ENCODE measurements around the gene PUS10. TPM values are rescaled to one million over a fixed set of nuclear protein-coding genes. Genes with fewer than 3 reads are reported as not detected.

The PUS10 gene
- total and polyA plus RNA-seq, 2 experiments from 2014 or later = 2.2 to 2.5 TPM

DNA sequence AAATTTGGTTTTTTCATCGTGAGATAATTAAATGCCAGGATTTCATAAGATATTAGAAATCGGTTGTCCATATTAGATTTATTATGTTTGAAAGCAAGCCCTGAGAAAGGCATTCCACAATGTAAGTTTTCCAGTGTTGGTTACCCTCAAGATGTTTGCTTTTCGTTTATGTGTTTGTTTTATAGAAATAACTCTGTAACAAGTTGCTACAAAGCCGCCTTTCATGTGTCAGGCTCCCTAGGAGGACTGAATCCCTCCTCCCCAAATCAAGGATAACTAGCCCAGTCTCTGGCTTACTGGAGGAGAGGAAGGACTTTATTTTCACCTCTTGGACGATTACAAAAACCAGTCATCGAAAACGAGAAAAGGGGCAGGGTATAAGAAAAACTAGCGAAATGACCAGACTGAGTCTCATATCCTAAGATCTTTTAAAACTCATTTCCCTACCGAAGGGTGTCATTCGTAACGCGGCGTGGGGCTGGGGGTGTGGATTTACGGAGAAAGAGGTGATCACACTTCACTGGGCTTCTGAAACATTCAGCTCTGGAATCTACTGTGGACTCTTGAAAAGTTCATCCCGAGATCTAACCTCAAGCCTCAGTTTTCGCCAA, 1.6 kb downstream of the PUS10 start:
- TF ChIP-seq STAT1 (IDR thresholded peaks at IDR 0.05; ENCODE audit: unreplicated experiment) (no peak), EZH2phosphoT487 (IDR thresholded peaks at IDR 0.05; ENCODE audit: unreplicated experiment) (no peak), JUNB (IDR thresholded peaks at IDR 0.05; ENCODE audit: unreplicated experiment) (no peak), ZNF331 (CRISPR knock-in tag; IDR thresholded peaks at IDR 0.05; ENCODE audit: low read depth) (no peak), POLR2AphosphoS5 (IDR thresholded peaks at IDR 0.05; ENCODE audit: low read depth) (no peak), CREB1 (CRISPR knock-in tag; IDR thresholded peaks at IDR 0.05; ENCODE audit: low read depth) (no peak), NANOG (IDR thresholded peaks at IDR 0.05; ENCODE audit: borderline replicate concordance) (no peak), ZNF114 (CRISPR knock-in tag; IDR thresholded peaks at IDR 0.05) (no peak)
- TF ChIP-seq, protein P1, sequence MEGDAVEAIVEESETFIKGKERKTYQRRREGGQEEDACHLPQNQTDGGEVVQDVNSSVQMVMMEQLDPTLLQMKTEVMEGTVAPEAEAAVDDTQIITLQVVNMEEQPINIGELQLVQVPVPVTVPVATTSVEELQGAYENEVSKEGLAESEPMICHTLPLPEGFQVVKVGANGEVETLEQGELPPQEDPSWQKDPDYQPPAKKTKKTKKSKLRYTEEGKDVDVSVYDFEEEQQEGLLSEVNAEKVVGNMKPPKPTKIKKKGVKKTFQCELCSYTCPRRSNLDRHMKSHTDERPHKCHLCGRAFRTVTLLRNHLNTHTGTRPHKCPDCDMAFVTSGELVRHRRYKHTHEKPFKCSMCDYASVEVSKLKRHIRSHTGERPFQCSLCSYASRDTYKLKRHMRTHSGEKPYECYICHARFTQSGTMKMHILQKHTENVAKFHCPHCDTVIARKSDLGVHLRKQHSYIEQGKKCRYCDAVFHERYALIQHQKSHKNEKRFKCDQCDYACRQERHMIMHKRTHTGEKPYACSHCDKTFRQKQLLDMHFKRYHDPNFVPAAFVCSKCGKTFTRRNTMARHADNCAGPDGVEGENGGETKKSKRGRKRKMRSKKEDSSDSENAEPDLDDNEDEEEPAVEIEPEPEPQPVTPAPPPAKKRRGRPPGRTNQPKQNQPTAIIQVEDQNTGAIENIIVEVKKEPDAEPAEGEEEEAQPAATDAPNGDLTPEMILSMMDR (conservative IDR thresholded peaks at IDR 0.05; ENCODE audit: low read depth in 2 of 2) = no peak
- TF ChIP-seq, protein P2, sequence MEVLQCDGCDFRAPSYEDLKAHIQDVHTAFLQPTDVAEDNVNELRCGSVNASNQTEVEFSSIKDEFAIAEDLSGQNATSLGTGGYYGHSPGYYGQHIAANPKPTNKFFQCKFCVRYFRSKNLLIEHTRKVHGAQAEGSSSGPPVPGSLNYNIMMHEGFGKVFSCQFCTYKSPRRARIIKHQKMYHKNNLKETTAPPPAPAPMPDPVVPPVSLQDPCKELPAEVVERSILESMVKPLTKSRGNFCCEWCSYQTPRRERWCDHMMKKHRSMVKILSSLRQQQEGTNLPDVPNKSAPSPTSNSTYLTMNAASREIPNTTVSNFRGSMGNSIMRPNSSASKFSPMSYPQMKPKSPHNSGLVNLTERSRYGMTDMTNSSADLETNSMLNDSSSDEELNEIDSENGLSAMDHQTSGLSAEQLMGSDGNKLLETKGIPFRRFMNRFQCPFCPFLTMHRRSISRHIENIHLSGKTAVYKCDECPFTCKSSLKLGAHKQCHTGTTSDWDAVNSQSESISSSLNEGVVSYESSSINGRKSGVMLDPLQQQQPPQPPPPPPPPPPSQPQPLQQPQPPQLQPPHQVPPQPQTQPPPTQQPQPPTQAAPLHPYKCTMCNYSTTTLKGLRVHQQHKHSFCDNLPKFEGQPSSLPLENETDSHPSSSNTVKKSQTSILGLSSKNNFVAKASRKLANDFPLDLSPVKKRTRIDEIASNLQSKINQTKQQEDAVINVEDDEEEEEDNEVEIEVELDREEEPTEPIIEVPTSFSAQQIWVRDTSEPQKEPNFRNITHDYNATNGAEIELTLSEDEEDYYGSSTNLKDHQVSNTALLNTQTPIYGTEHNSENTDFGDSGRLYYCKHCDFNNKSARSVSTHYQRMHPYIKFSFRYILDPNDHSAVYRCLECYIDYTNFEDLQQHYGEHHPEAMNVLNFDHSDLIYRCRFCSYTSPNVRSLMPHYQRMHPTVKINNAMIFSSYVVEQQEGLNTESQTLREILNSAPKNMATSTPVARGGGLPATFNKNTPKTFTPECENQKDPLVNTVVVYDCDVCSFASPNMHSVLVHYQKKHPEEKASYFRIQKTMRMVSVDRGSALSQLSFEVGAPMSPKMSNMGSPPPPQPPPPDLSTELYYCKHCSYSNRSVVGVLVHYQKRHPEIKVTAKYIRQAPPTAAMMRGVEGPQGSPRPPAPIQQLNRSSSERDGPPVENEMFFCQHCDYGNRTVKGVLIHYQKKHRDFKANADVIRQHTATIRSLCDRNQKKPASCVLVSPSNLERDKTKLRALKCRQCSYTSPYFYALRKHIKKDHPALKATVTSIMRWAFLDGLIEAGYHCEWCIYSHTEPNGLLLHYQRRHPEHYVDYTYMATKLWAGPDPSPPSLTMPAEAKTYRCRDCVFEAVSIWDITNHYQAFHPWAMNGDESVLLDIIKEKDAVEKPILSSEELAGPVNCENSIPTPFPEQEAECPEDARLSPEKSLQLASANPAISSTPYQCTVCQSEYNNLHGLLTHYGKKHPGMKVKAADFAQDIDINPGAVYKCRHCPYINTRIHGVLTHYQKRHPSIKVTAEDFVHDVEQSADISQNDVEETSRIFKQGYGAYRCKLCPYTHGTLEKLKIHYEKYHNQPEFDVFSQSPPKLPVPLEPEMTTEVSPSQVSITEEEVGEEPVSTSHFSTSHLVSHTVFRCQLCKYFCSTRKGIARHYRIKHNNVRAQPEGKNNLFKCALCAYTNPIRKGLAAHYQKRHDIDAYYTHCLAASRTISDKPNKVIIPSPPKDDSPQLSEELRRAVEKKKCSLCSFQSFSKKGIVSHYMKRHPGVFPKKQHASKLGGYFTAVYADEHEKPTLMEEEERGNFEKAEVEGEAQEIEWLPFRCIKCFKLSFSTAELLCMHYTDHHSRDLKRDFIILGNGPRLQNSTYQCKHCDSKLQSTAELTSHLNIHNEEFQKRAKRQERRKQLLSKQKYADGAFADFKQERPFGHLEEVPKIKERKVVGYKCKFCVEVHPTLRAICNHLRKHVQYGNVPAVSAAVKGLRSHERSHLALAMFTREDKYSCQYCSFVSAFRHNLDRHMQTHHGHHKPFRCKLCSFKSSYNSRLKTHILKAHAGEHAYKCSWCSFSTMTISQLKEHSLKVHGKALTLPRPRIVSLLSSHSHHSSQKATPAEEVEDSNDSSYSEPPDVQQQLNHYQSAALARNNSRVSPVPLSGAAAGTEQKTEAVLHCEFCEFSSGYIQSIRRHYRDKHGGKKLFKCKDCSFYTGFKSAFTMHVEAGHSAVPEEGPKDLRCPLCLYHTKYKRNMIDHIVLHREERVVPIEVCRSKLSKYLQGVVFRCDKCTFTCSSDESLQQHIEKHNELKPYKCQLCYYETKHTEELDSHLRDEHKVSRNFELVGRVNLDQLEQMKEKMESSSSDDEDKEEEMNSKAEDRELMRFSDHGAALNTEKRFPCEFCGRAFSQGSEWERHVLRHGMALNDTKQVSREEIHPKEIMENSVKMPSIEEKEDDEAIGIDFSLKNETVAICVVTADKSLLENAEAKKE (CRISPR knock-in tag; IDR thresholded peaks at IDR 0.05) = no peak
- TF ChIP-seq, protein P3, sequence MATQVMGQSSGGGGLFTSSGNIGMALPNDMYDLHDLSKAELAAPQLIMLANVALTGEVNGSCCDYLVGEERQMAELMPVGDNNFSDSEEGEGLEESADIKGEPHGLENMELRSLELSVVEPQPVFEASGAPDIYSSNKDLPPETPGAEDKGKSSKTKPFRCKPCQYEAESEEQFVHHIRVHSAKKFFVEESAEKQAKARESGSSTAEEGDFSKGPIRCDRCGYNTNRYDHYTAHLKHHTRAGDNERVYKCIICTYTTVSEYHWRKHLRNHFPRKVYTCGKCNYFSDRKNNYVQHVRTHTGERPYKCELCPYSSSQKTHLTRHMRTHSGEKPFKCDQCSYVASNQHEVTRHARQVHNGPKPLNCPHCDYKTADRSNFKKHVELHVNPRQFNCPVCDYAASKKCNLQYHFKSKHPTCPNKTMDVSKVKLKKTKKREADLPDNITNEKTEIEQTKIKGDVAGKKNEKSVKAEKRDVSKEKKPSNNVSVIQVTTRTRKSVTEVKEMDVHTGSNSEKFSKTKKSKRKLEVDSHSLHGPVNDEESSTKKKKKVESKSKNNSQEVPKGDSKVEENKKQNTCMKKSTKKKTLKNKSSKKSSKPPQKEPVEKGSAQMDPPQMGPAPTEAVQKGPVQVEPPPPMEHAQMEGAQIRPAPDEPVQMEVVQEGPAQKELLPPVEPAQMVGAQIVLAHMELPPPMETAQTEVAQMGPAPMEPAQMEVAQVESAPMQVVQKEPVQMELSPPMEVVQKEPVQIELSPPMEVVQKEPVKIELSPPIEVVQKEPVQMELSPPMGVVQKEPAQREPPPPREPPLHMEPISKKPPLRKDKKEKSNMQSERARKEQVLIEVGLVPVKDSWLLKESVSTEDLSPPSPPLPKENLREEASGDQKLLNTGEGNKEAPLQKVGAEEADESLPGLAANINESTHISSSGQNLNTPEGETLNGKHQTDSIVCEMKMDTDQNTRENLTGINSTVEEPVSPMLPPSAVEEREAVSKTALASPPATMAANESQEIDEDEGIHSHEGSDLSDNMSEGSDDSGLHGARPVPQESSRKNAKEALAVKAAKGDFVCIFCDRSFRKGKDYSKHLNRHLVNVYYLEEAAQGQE (IDR thresholded peaks at IDR 0.05; ENCODE audit: unreplicated experiment) = no peak
- no peaks in the 10 kb centered on the region for H3K9me2 ChIP-seq (ENCODE audit: insufficient read depth)
- peak overlapping the region; percentile 57 for H3K4me3 ChIP-seq
- H3K36me3 Mint-ChIP-seq (ENCODE audit: low read depth) = peaks cover 7% of the 10 kb centered on the region; the same call in 2 of the 3 replicates
- H3F3A ChIP-seq (replicated peaks; ENCODE audit: low read depth) = no peaks in the 10 kb centered on the region
- peak overlapping the region; percentile 49 for H2AFZ ChIP-seq
- DNase-seq (ENCODE audit: low spot score) (peak; percentile 32), ATAC-seq (no peak)
- H3K27me3 Mint-ChIP-seq (ENCODE audit: insufficient read depth, low read depth, poor library complexity) = peaks cover 4% of the 10 kb centered on the region
- H3K4me2 ChIP-seq = peak overlapping the region; percentile 85
- peak overlapping the region; percentile 98 for H3K4me3 Mint-ChIP-seq
- H3K27ac Mint-ChIP-seq = peak overlapping the region; percentile 100
- no peaks in the 10 kb centered on the region for H4K20me1 ChIP-seq (replicated peaks; ENCODE audit: insufficient read depth)
- no peaks in the 10 kb centered on the region for H3K27me3 ChIP-seq (ENCODE audit: insufficient read depth)
- H3K9me3 Mint-ChIP-seq = no peaks in the 10 kb centered on the region
- peaks cover 14% of the 10 kb centered on the region for H3K4me1 Mint-ChIP-seq
- H3K4me1 ChIP-seq (ENCODE audit: insufficient read depth) = peaks cover 14% of the 10 kb centered on the region
- peak overlapping the region; percentile 98 for H3K27ac ChIP-seq (ENCODE audit: low read depth)
- H3K36me3 ChIP-seq (ENCODE audit: insufficient read depth) = no peaks in the 10 kb centered on the region
- H3K79me2 ChIP-seq (replicated peaks; ENCODE audit: insufficient read depth) = peaks cover 33% of the 10 kb centered on the region
